Astrocyte of the cerebellum (primary cell): ENCODE results near the gene NOTCH1.

ENCODE experiments used
- DNase-seq: peaks from one replicate; pipeline ENCODE4 v3.0.0-alpha.2; 2011; ENCODE audit warnings: low read depth
- H3K4me3 ChIP-seq: 2 replicates; pipeline ENCODE4 v1.5.1; 2011; ENCODE audit warnings: mild to moderate bottlenecking, low read depth, low read length, moderate library complexity
- CTCF ChIP-seq: IDR thresholded peaks from 2 replicates; pipeline ENCODE4 v1.5.1; 2012; ENCODE audit warnings: low read length, low read depth, moderate library complexity, mild to moderate bottlenecking; ENCODE audit errors: missing control alignments
- in situ Hi-C: cut with HindIII; loops from 2 replicates; pipeline ENCODE4 v1.10.0; 2017; ENCODE audit warnings: low sequenced_read_pairs

Gene NOTCH1

GRCh38 chr9:136488247-136489214 is 57.3 kb downstream of the NOTCH1 start:
- in situ Hi-C loops: loop anchor here (5.0 kb wide), 3 partner anchors 69 to 154 kb away; no protein-coding TSS in a partner anchor
- no peak overlapping the region for H3K4me3 ChIP-seq
- no peak for DNase-seq
- TF ChIP-seq CTCF: peak; percentile 96

GRCh38 chr9:136487672-136488071 is 58.2 kb downstream of the NOTCH1 start:
- no peak overlapping the region for H3K4me3 ChIP-seq
- TF ChIP-seq CTCF: no peak
- DNase-seq: no peak
- in situ Hi-C loops: loop anchor here (5.0 kb wide), 3 partner anchors 70 to 155 kb away; no protein-coding TSS in a partner anchor

GRCh38 chr9:136486823-136487620 is 58.8 kb downstream of the NOTCH1 start:
- no peak overlapping the region for H3K4me3 ChIP-seq
- TF ChIP-seq CTCF: no peak
- DNase-seq: no peak
- in situ Hi-C loops: loop anchor here (5.0 kb wide), 3 partner anchors 70 to 155 kb away; no protein-coding TSS in a partner anchor

- H3K4me3 ChIP-seq: no peak overlapping the region
- no peak for TF ChIP-seq CTCF
- DNase-seq: no peak
- in situ Hi-C loops: loop anchor here (5.0 kb wide), 3 partner anchors 71 to 156 kb away; no protein-coding TSS in a partner anchor
These were observed 59.7 kb downstream of the NOTCH1 start for GRCh38 chr9:136486131-136486530.

- peak; percentile 42 for DNase-seq
- no peak overlapping the region for H3K4me3 ChIP-seq
- in situ Hi-C loops: loop anchor here (5.0 kb wide), 3 partner anchors 72 to 157 kb away; no protein-coding TSS in a partner anchor
- TF ChIP-seq CTCF: peak; percentile 83
These were observed 60.5 kb downstream of the NOTCH1 start for GRCh38 chr9:136485049-136486045.
